Spleen (tissue), 7 donors: ENCODE results near the gene SULT2B1.

Experiments
- CTCF ChIP-seq, 11 experiments: fragments of 200-600 bp in 7 of 11; fragments of 450-650 bp in 4 of 11; sonication (generic) in 4 of 11; IDR thresholded peaks in 8 of 11; conservative IDR thresholded peaks in 3 of 11; 1 replicate in 7 of 11; 2 replicates in 4 of 11; pipeline versions ENCODE4 v1.4.0 to v1.8.0; 2016 to 2021; ENCODE audit warnings: antibody characterized with exemption in 11 of 11, inconsistent platforms in 4 of 11, mild to moderate bottlenecking in 1 of 11
- POLR2A ChIP-seq, 3 donors: fragments of 450-650 bp; IDR thresholded peaks; one replicate each; pipeline ENCODE4 v1.5.1; 2017; ENCODE audit warnings: antibody characterized with exemption in 3 of 3, mild to moderate bottlenecking in 1 of 3
- donor health status: DM: no; HTN: no; CAD: no; lungs with moderate emphysema.
- donor health status: DM: no; HTN: no; CAD: no.
- donor health status: DM: no; HTN: no; CAD: no.

GRCh38 chr19:48639483-48640375 is 87.8 kb downstream of the SULT2B1 start:
- TF ChIP-seq CTCF (IDR thresholded peaks at IDR 0.05 in 8 of 11, conservative IDR thresholded peaks at IDR 0.05 in 3 of 11) (no peak), POLR2A (IDR thresholded peaks at IDR 0.05) (no peak)
